H9 (cell line): ENCODE data around the gene KLF2. TPM values are rescaled to one million over a fixed set of nuclear protein-coding genes. Genes with fewer than 3 reads are reported as not detected.

Source experiments
- DNase-seq: peaks from one replicate; pipeline ENCODE4 v3.0.0-alpha.2; 2017
- H2AFZ ChIP-seq: one replicate; pipeline ENCODE4 v1.6.1; 2013; ENCODE audit warnings: mild to moderate bottlenecking, low read length, control low read depth, moderate library complexity
- H2AK5ac ChIP-seq: 2 replicates; pipeline ENCODE4 v1.6.1; 2013; ENCODE audit warnings: low read length, control low read depth, mixed read lengths; ENCODE audit not compliant: insufficient read length
- H2BK120ac ChIP-seq: one replicate; pipeline ENCODE4 v1.6.1; 2013; ENCODE audit warnings: low read depth, mild to moderate bottlenecking, low read length, control low read depth, inconsistent platforms; ENCODE audit not compliant: poor library complexity, severe bottlenecking
- H2BK12ac ChIP-seq: 2 replicates; pipeline ENCODE4 v1.6.1; 2013; ENCODE audit warnings: low read length, control low read depth, mixed read lengths, low read depth; ENCODE audit not compliant: insufficient read length
- H2BK15ac ChIP-seq: 2 replicates; pipeline ENCODE4 v1.6.1; 2013; ENCODE audit warnings: low read depth, low read length, control low read depth
- H2BK20ac ChIP-seq: one replicate; pipeline ENCODE4 v1.6.1; 2013; ENCODE audit warnings: low read depth, mild to moderate bottlenecking, low read length, control low read depth, inconsistent platforms; ENCODE audit not compliant: poor library complexity, severe bottlenecking
- H2BK5ac ChIP-seq: 2 replicates; pipeline ENCODE4 v1.6.1; 2013; ENCODE audit warnings: low read length, control low read depth, mixed read lengths; ENCODE audit not compliant: insufficient read length
- H3K14ac ChIP-seq: 2 replicates; pipeline ENCODE4 v1.6.1; 2013; ENCODE audit warnings: low read length, control low read depth; ENCODE audit not compliant: insufficient read depth
- H3K18ac ChIP-seq: 2 replicates; pipeline ENCODE4 v1.6.1; 2013; ENCODE audit warnings: low read depth, mild to moderate bottlenecking, mixed read lengths, low read length, control low read depth; ENCODE audit not compliant: insufficient read length
- H3K23ac ChIP-seq: 2 replicates; pipeline ENCODE4 v1.6.1; 2013; ENCODE audit warnings: low read length, control low read depth, mixed read lengths, low read depth; ENCODE audit not compliant: insufficient read length
- H3K23me2 ChIP-seq: 2 replicates; pipeline ENCODE4 v1.6.1; 2013; ENCODE audit warnings: low read depth, mild to moderate bottlenecking, mixed read lengths, low read length, control low read depth; ENCODE audit not compliant: insufficient read length, poor library complexity, severe bottlenecking
- H3K27ac ChIP-seq: 2 replicates; pipeline ENCODE4 v1.5.1; 2013; ENCODE audit warnings: low read length, control low read depth, mixed read lengths, low read depth; ENCODE audit not compliant: insufficient read length
- H3K27me3 ChIP-seq: 2 replicates; pipeline ENCODE4 v1.6.1; 2013; ENCODE audit warnings: low read length, control low read depth, inconsistent platforms; ENCODE audit not compliant: insufficient read depth
- H3K4ac ChIP-seq: 2 replicates; pipeline ENCODE4 v1.6.1; 2013; ENCODE audit warnings: low read depth, mild to moderate bottlenecking, control low read depth, inconsistent platforms, low read length, moderate library complexity
- H3K4me1 ChIP-seq: 2 replicates; pipeline ENCODE4 v1.6.1; 2013; ENCODE audit warnings: low read length, control low read depth, inconsistent platforms; ENCODE audit not compliant: insufficient read depth
- H3K4me2 ChIP-seq: 2 replicates; pipeline ENCODE4 v1.6.1; 2013; ENCODE audit warnings: low read length, control low read depth, mixed read lengths; ENCODE audit not compliant: insufficient read length, insufficient read depth
- H3K56ac ChIP-seq: 2 replicates; pipeline ENCODE4 v1.6.1; 2013; ENCODE audit warnings: low read depth, mild to moderate bottlenecking, mixed read lengths, low read length, control low read depth; ENCODE audit not compliant: insufficient read length
- H3K79me1 ChIP-seq: 2 replicates; pipeline ENCODE4 v1.6.1; 2013; ENCODE audit warnings: low read depth, mild to moderate bottlenecking, moderate library complexity, low read length, control low read depth, inconsistent platforms; ENCODE audit not compliant: insufficient read depth, poor library complexity, severe bottlenecking
- H3K79me2 ChIP-seq: 2 replicates; pipeline ENCODE4 v1.6.1; 2013; ENCODE audit warnings: low read length, control low read depth, inconsistent platforms; ENCODE audit not compliant: insufficient read depth
- H3K9ac ChIP-seq: 2 replicates; pipeline ENCODE4 v1.6.1; 2013; ENCODE audit warnings: low read length, control low read depth, mixed read lengths; ENCODE audit not compliant: insufficient read length; ENCODE audit errors: extremely low read depth
- H3K9me3 ChIP-seq: one replicate; pipeline ENCODE4 v1.6.1; 2013; ENCODE audit warnings: low read depth, low read length, inconsistent platforms; ENCODE audit not compliant: control insufficient read depth
- H3T11ph ChIP-seq: one replicate; pipeline ENCODE4 v1.6.1; 2013; ENCODE audit warnings: mild to moderate bottlenecking, low read length, control low read depth, inconsistent platforms
- H4K20me1 ChIP-seq: one replicate; pipeline ENCODE4 v1.6.1; 2013; ENCODE audit not compliant: control insufficient read depth, insufficient read length, insufficient read depth
- H4K5ac ChIP-seq: 2 replicates; pipeline ENCODE4 v1.6.1; 2013; ENCODE audit warnings: low read depth, mild to moderate bottlenecking, mixed read lengths, low read length, control low read depth; ENCODE audit not compliant: insufficient read length
- H4K8ac ChIP-seq: replicated peaks from 2 replicates; pipeline ENCODE4 v1.6.1; 2013; ENCODE audit warnings: low read length, control low read depth, mixed read lengths, low read depth; ENCODE audit not compliant: insufficient read length
- H4K91ac ChIP-seq: 2 replicates; pipeline ENCODE4 v1.6.1; 2013; ENCODE audit warnings: low read depth, mild to moderate bottlenecking, moderate library complexity, mixed read lengths, low read length, control low read depth; ENCODE audit not compliant: insufficient read length
- H3K27ac Mint-ChIP-seq, 3 experiments: 2 replicates in 2 of 3; 3 replicates in 1 of 3; pipeline ENCODE4 v1.8.0; 2020 to 2021; ENCODE audit warnings: mixed read lengths in 3 of 3, mild to moderate bottlenecking in 1 of 3, moderate library complexity in 1 of 3
- H3K27me3 Mint-ChIP-seq: 2 replicates; pipeline ENCODE4 v1.8.0; 2021; ENCODE audit warnings: low read depth, mild to moderate bottlenecking, moderate library complexity, mixed read lengths
- H3K36me3 Mint-ChIP-seq, 3 experiments: 2 replicates in 2 of 3; 3 replicates in 1 of 3; pipeline ENCODE4 v1.8.0; 2020 to 2021; ENCODE audit warnings: low read depth in 3 of 3, mixed read lengths in 3 of 3; ENCODE audit not compliant: insufficient read depth in 1 of 3
- H3K4me1 Mint-ChIP-seq, 2 experiments: 2 replicates each; pipeline ENCODE4 v1.8.0; 2020; ENCODE audit warnings: mixed read lengths in 2 of 2
- H3K4me3 Mint-ChIP-seq, 2 experiments: 2 replicates in 1 of 2; 3 replicates in 1 of 2; pipeline ENCODE4 v1.8.0; 2020 to 2021; ENCODE audit warnings: mild to moderate bottlenecking in 2 of 2, mixed read lengths in 2 of 2, moderate library complexity in 1 of 2
- H3K9me3 Mint-ChIP-seq, 2 experiments: 2 replicates in 1 of 2; 3 replicates in 1 of 2; pipeline ENCODE4 v1.8.0; 2020; ENCODE audit warnings: mild to moderate bottlenecking in 2 of 2, mixed read lengths in 2 of 2, moderate library complexity in 1 of 2
- CTCF ChIP-seq: fragments of 200-600 bp; sonication (generic); conservative IDR thresholded peaks from 3 replicates; pipeline ENCODE4 v1.8.0; 2021; ENCODE audit warnings: antibody characterized with exemption, mild to moderate bottlenecking
- WGBS: extraction: QIAGEN DNeasy Blood & Tissue Kit; methylation state at CpG from one replicate; pipeline ENCODE4 v1.1.7; 2013; ENCODE audit warnings: missing lambda C conversion rate, low lambda C conversion rate, mixed read lengths; ENCODE audit not compliant: insufficient read length; ENCODE audit errors: extremely low coverage; 5-methylcytosine and 5-hydroxymethylcytosine counted together
- total RNA-seq: library from RNA; stranded (reverse); gene quantifications from 2 replicates; pipeline ENCODE4 v1.2.1, GENCODE V29; 2021

Gene KLF2
- total RNA-seq, 1 experiment from 2014 or later: 0.33 TPM

GRCh38 chr19:16333001-16333586, 8.5 kb downstream of the KLF2 start:
- TF ChIP-seq CTCF: no peak
- Mint-ChIP-seq H3K4me3 (no peak overlapping the region), H3K9me3 (no peaks in the 10 kb centered on the region; a peak in 2 of 5 replicates), H3K27ac (no peak overlapping the region), H3K36me3 (no peaks in the 10 kb centered on the region), H3K4me1 (no peaks in the 10 kb centered on the region), H3K27me3 (peaks cover 48% of the 10 kb centered on the region)
- Histone ChIP-seq H3K4ac (no peak overlapping the region), H3K14ac (no peak overlapping the region), H2BK20ac (no peak overlapping the region), H4K8ac (no peak overlapping the region), H2BK15ac (no peak overlapping the region), H4K5ac (no peak overlapping the region), H3K23me2 (no peaks in the 10 kb centered on the region), H3K9me3 (no peaks in the 10 kb centered on the region), H3K27ac (no peak overlapping the region), H3K4me1 (no peaks in the 10 kb centered on the region), H3K56ac (no peak overlapping the region), H3K4me2 (no peak overlapping the region), H3K23ac (no peak overlapping the region), H3K27me3 (peaks cover 9% of the 10 kb centered on the region; the same call in 1 of the 2 replicates), H3K18ac (no peak overlapping the region), H2AK5ac (no peak overlapping the region), H3K9ac (no peak overlapping the region), H4K20me1 (no peaks in the 10 kb centered on the region), H2BK12ac (no peak overlapping the region), H3K79me1 (no peaks in the 10 kb centered on the region), H2BK120ac (no peak overlapping the region), H4K91ac (no peak overlapping the region), H2AFZ (no peak overlapping the region), H3K79me2 (no peaks in the 10 kb centered on the region), H3T11ph (no peak overlapping the region), H2BK5ac (no peak overlapping the region)
- no CpG with 5 or more reads among the region's 12 CpGs for WGBS
- no peak for DNase-seq
